GM12801 (cell line): ENCODE data around the gene TTC39C.

Source experiments
- TF ChIP-seq, protein P1 (sequence below): IDR thresholded peaks from one replicate; pipeline ENCODE4 v1.5.1; 2011; ENCODE audit warnings: control low read depth; ENCODE audit not compliant: insufficient read length; ENCODE audit errors: extremely low read depth

TTC39C gene

DNA sequence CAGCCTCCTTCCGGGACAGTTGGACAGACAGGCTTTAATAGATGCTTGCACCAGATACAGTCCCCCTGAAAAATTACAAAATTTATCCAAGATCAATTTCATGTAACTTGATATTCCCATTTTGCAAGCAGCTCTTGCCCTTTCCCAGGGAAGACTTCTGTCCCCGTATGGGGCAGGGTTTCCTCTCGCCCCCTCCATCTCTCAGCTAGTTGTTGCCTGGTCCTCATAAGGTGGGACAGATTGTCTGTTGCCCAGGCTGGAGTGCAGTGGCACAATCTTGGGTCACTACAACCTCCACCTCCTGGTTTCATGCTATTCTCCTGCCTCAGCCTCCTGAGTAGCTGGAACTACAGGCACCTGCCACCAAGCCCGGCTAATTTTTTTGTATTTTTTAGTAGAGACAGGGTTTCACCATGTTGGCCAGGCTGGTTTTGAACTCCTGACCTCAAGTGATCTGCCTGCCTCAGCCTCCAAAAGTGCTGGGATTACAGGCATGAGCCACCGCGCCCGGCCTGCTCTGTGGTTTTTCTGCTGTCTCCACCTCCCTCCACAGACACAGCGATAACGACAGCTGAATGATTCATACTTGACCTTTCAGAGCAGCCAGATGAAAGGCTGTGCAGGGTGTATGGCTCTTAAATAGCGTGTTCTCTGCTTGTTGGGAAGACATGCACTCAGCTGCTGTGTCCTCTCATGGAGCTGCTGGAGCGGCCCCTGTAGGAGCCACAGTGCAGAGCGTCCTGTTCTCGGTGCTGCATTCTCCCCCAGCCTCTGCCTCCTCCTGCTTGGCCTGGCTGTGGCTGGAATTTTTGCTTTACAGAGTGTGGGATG is 61.4 kb downstream of the TTC39C start:
- TF ChIP-seq, protein P1, sequence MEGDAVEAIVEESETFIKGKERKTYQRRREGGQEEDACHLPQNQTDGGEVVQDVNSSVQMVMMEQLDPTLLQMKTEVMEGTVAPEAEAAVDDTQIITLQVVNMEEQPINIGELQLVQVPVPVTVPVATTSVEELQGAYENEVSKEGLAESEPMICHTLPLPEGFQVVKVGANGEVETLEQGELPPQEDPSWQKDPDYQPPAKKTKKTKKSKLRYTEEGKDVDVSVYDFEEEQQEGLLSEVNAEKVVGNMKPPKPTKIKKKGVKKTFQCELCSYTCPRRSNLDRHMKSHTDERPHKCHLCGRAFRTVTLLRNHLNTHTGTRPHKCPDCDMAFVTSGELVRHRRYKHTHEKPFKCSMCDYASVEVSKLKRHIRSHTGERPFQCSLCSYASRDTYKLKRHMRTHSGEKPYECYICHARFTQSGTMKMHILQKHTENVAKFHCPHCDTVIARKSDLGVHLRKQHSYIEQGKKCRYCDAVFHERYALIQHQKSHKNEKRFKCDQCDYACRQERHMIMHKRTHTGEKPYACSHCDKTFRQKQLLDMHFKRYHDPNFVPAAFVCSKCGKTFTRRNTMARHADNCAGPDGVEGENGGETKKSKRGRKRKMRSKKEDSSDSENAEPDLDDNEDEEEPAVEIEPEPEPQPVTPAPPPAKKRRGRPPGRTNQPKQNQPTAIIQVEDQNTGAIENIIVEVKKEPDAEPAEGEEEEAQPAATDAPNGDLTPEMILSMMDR, result no peak

GRCh38 chr18:24076950-24077349 is 62.4 kb downstream of the TTC39C start:
- TF ChIP-seq, protein P1, result no peak

GRCh38 chr18:24078391-24078790 is 63.8 kb downstream of the TTC39C start:
- TF ChIP-seq, protein P1, result no peak

GRCh38 chr18:24080861-24081260 is 66.3 kb downstream of the TTC39C start:
- TF ChIP-seq, protein P1, result no peak

- TF ChIP-seq, protein P1, result no peak
Observed at GRCh38 chr18:24083550-24083949, 69.0 kb downstream of the TTC39C start.

DNA sequence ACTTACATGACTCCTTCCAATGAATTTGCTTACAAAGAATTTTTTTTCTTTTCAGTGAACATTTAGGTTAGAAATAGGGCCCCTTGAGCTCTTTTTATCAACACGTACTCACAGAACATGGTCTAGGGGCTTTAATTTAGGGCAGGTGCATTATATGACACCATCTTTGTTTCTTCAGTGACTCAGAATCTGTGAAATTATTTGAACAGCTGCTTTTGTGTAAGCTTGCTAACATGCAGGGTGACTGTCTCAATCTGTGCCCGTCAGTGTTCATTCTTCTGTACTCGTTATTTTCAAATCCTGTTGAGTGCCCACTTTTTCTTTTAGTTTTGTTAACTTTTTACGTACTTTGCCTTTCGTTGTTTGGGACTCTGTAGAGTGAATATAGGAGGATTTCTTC is 71.5 kb downstream of the TTC39C start:
- TF ChIP-seq, protein P1, result no peak

GRCh38 chr18:24089076-24089475 is 74.5 kb downstream of the TTC39C start:
- TF ChIP-seq, protein P1, result no peak
